AG04450 (cell line): Measurements from ENCODE around the gene C3orf62. TPM values are rescaled to one million over a fixed set of nuclear protein-coding genes. Genes with fewer than 3 reads are reported as not detected.

Experiments used
- CTCF ChIA-PET: fragments of 300-600, 350-600 bp; formaldehyde crosslinking; extraction: SDS; loops from one replicate; lab custom pipeline; 2022; ENCODE audit warnings: antibody characterized with exemption, inconsistent platforms; lab: Charles Lee
- POLR2A ChIA-PET: fragments of 350-600 bp; formaldehyde crosslinking; extraction: SDS; loops from one replicate; lab custom pipeline; 2021; ENCODE audit warnings: antibody characterized with exemption, inconsistent platforms; lab: Yijun Ruan, JAX
- DNase-seq: peaks from one replicate; pipeline ENCODE4 v3.0.0-alpha.2; 2011; ENCODE audit warnings: low read depth, low spot score
- H3K27ac ChIP-seq: one replicate; pipeline ENCODE4 v1.5.1; 2012; ENCODE audit warnings: low read depth, low read length, control low read depth
- H3K27me3 ChIP-seq: one replicate; pipeline ENCODE4 v1.6.0; 2012; ENCODE audit warnings: low read length; ENCODE audit not compliant: control insufficient read depth, insufficient read depth
- H3K4me3 ChIP-seq: 2 replicates; pipeline ENCODE4 v1.5.1; 2011; ENCODE audit warnings: mild to moderate bottlenecking, low read depth, low read length, control low read depth
- H3K9me3 ChIP-seq: 2 replicates; pipeline ENCODE4 v1.5.1; 2012; ENCODE audit warnings: low read length; ENCODE audit not compliant: control insufficient read depth, insufficient read depth
- CTCF ChIP-seq: IDR thresholded peaks from 2 replicates; pipeline ENCODE4 v1.5.1; 2011; ENCODE audit warnings: low read depth, low read length, control low read depth, inconsistent platforms
- polyA plus RNA-seq: library from polyadenylated mRNA; depleted of rRNA; stranded (reverse); fragments of >200 nt; gene quantifications from 2 replicates; pipeline ENCODE4 v1.2.3, GENCODE V29; 2011

The C3orf62 gene
- polyA plus RNA-seq, 1 experiment: 2.3 TPM

GRCh38 chr3:49263159-49263889 lies 13.7 kb downstream of the C3orf62 start:
- H3K27ac ChIP-seq: no peak overlapping the region
- H3K4me3 ChIP-seq: no peak overlapping the region
- H3K27me3 ChIP-seq: no peaks in the 10 kb centered on the region
- POLR2A ChIA-PET: no interaction called here
- H3K9me3 ChIP-seq: no peaks in the 10 kb centered on the region
- CTCF ChIA-PET: no interaction called here
- no peak for TF ChIP-seq CTCF
- DNase-seq: no peak

DNA sequence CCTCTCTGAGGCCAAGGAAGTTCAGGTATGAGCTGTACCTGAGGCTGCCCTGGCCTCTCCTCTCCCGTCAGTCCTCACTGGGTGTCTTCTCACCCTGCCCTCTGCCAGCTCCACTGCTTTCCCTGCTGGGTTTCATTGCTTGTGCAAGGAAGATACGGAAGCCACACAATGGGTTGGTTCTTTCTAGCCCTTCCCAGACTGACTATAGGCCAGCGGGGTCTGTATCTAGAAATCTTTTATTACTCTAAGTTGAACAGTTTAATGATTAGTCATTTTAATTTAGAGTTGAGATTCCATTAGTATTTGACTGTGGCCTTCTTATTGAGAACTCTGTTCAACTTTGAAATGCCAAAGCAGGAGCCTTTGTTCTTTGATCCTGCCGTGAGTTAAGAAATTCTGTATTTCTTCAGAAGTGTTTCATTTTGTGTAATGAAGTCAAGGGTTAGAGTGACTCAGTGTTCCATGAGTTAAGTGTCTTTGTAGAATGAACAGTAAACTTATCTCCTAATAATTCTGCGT lies 16.2 kb downstream of the C3orf62 start:
- no peak overlapping the region for H3K27ac ChIP-seq
- H3K9me3 ChIP-seq: no peaks in the 10 kb centered on the region
- H3K27me3 ChIP-seq: no peaks in the 10 kb centered on the region
- TF ChIP-seq CTCF: no peak
- DNase-seq: no peak
- H3K4me3 ChIP-seq: no peak overlapping the region
- ChIA-PET CTCF (interaction anchor here (0.7 kb wide), 1 partner anchor 86 kb away, joined by 6 read pairs; no protein-coding TSS in a partner anchor), POLR2A (no interaction called here)

- ChIA-PET CTCF (no interaction called here), POLR2A (no interaction called here)
- no peaks in the 10 kb centered on the region for H3K9me3 ChIP-seq
- H3K27ac ChIP-seq: no peak overlapping the region
- H3K4me3 ChIP-seq: no peak overlapping the region
- TF ChIP-seq CTCF: no peak
- DNase-seq: no peak
- H3K27me3 ChIP-seq: no peaks in the 10 kb centered on the region
Observed at GRCh38 chr3:49257187-49257586, 19.8 kb downstream of the C3orf62 start.

DNA sequence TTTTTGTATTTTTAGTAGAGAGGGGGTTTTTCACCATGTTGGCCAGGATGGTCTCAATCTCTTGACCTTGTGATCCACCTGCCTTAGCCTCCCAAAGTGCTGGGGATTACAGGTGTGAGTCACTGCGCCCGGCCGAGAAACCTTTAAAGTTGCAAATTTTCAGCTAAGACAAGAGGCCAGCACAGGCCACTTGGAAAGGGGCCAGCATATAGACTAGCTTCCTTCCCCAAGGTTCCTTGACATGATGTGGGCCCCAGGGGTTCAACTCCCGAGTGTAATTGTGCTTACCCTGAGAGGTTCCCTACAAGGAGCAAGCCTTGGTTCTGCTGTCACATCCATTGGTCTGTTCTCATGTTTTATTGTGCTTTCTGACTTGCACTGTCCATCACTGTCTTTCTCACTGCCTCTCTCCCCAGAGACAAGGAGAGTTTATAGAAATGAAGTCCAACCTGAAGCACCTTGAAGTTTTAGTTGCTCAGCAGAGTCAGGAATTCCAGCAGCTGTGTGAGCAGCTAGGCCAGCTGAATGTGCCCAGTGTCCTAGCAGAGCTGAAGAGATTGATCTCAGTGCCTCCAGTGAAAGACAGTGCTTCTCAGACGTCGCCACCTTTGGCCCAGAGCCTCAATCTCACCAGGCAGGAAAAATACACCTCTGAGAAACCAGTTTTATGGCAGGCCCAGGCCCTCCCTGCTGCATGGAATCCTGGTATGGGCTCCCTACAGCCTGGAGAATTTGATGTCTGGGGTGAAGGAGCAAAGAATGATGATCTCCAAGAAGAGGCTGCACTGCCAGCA lies 21.1 kb downstream of the C3orf62 start:
- Histone ChIP-seq H3K4me3 (no peak overlapping the region), H3K9me3 (no peaks in the 10 kb centered on the region), H3K27me3 (no peaks in the 10 kb centered on the region), H3K27ac (no peak overlapping the region)
- ChIA-PET CTCF (no interaction called here), POLR2A (no interaction called here)
- TF ChIP-seq CTCF: no peak
- no peak for DNase-seq

GRCh38 chr3:49255112-49255511 lies 21.9 kb downstream of the C3orf62 start:
- Histone ChIP-seq H3K4me3 (no peak overlapping the region), H3K27ac (no peak overlapping the region), H3K9me3 (no peaks in the 10 kb centered on the region), H3K27me3 (no peaks in the 10 kb centered on the region)
- ChIA-PET CTCF (no interaction called here), POLR2A (interaction anchor here (0.7 kb wide), 1 partner anchor 84 kb away, joined by 3 read pairs; no protein-coding TSS in a partner anchor)
- no peak for DNase-seq
- no peak for TF ChIP-seq CTCF
